ENCODE measurements around the gene RALGAPA2.

RALGAPA2 gene

DNA sequence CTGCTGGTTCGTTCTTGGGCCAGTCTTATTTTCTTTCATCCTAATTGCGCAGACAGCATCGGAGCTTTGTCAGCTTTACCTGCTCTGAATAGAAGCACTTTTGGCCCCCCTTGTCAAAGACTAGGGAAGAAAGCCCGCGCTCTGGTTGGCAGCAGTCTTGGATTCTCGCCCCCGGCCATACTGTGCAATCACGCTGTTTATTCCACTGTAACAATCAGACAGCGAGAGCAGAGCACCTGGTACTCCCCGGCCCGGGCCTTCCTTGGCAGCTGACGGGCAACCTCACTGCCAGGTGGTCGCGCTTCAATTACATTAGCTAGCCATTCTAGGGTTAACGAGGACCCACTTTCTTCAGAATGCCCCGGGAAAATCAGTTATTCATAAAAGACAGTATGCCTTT is 272.0 kb downstream of the RALGAPA2 start:
- TF ChIP-seq, protein P1, sequence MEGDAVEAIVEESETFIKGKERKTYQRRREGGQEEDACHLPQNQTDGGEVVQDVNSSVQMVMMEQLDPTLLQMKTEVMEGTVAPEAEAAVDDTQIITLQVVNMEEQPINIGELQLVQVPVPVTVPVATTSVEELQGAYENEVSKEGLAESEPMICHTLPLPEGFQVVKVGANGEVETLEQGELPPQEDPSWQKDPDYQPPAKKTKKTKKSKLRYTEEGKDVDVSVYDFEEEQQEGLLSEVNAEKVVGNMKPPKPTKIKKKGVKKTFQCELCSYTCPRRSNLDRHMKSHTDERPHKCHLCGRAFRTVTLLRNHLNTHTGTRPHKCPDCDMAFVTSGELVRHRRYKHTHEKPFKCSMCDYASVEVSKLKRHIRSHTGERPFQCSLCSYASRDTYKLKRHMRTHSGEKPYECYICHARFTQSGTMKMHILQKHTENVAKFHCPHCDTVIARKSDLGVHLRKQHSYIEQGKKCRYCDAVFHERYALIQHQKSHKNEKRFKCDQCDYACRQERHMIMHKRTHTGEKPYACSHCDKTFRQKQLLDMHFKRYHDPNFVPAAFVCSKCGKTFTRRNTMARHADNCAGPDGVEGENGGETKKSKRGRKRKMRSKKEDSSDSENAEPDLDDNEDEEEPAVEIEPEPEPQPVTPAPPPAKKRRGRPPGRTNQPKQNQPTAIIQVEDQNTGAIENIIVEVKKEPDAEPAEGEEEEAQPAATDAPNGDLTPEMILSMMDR (IDR thresholded peaks at IDR 0.05; ENCODE audit: control insufficient read depth, insufficient read depth, low read depth, low read length, missing control alignments) = no peak
- no peak overlapping the region for H3K4me3 ChIP-seq (ENCODE audit: control insufficient read depth, low read depth, low read length)
- DNase-seq (ENCODE audit: low read depth) = no peak

DNA sequence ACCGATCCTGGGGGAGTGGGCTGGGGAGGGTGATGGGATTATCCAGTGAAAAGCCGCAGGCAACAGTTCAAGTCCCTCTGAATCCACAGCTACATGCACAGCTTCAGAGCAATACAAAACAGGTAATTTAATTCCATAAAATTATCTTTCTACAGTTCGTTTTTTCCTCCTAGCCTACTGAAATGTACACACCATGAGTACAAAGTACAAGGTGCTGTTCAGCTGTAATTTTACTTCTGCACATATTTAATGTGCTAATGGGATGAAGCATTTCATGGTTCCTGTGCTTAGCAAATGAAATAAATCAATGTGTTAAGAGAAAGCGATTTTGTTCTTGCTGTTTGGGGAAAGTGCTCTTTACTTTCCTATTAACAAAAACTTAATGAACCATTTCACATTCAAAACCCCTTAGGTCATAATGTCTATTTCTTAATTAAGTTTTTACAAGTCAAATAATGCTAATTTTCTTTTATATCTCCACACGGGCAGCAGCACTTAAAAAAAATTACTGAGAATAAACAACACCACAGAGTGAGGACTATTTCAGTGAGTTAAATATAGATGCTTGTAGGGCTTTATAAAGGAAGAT is 272.7 kb downstream of the RALGAPA2 start:
- no peak for DNase-seq (ENCODE audit: low read depth)
- TF ChIP-seq, protein P1 (IDR thresholded peaks at IDR 0.05; ENCODE audit: control insufficient read depth, insufficient read depth, low read depth, low read length, missing control alignments) = no peak
- no peak overlapping the region for H3K4me3 ChIP-seq (ENCODE audit: control insufficient read depth, low read depth, low read length)

DNA sequence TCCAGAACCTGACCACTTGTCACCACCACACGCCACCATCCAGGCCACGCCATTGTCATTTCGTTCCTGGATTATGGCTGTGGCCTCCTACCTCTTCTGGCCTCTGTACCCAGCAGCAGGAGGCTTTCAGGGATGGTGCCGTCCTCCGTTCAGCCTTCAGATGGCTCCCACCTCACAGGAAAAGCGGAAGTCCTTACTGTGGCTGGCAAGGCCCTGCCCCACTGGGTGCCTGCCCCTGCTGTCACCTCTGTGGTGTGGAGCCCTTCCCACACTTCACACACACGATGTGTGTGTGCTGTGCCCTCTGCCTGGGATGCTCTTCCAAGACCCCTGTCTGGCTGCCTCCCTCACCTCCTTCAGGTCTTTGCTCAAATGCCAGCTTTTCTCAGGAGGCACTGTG is 275.1 kb downstream of the RALGAPA2 start:
- DNase-seq (ENCODE audit: low read depth) = no peak
- TF ChIP-seq, protein P1 (IDR thresholded peaks at IDR 0.05; ENCODE audit: control insufficient read depth, insufficient read depth, low read depth, low read length, missing control alignments) = no peak
- no peak overlapping the region for H3K4me3 ChIP-seq (ENCODE audit: control insufficient read depth, low read depth, low read length)

DNA sequence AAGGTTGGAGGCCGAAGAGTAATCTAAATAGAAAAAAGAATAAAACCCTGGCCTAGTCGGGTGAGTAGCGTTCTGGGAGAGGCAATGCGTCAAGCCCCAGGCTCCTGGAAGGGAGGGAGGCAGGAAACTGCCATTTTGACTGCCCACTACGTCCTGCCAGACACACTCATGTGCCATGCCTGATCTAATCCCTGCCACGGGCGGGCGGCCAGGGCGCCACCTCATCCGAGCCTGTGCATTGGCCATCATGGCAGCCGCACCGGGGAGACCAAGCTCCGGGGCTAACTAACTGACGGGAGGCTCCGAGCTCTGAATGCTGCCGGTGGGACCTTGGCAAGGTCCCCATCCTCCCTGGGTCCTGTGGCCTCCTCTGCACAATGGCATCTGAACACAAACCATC is 275.8 kb downstream of the RALGAPA2 start:
- H3K4me3 ChIP-seq (ENCODE audit: control insufficient read depth, low read depth, low read length) = no peak overlapping the region
- TF ChIP-seq, protein P1 (IDR thresholded peaks at IDR 0.05; ENCODE audit: control insufficient read depth, insufficient read depth, low read depth, low read length, missing control alignments) = no peak
- no peak for DNase-seq (ENCODE audit: low read depth)

DNA sequence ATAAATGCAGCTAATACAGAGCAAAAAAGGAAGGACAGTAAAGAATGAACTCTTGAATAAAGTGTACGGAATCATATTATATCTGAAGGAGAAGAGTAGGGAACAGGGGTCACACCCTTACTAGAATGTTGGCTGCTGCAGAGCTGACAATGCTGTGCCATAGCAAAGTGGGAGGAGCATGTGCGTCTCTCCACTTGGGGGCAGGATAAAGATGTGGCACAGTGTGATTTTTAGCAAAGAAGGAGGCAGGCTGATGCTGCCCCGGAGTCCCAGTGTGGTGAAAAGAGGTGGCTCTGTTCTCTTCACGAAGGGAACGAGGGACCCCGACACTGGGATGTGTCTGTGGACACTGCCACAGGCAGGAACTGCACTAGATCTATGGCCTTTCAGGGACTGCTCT is 277.0 kb downstream of the RALGAPA2 start:
- TF ChIP-seq, protein P1 (IDR thresholded peaks at IDR 0.05; ENCODE audit: control insufficient read depth, insufficient read depth, low read depth, low read length, missing control alignments) = no peak
- DNase-seq (ENCODE audit: low read depth) = no peak
- H3K4me3 ChIP-seq (ENCODE audit: control insufficient read depth, low read depth, low read length) = no peak overlapping the region

DNA sequence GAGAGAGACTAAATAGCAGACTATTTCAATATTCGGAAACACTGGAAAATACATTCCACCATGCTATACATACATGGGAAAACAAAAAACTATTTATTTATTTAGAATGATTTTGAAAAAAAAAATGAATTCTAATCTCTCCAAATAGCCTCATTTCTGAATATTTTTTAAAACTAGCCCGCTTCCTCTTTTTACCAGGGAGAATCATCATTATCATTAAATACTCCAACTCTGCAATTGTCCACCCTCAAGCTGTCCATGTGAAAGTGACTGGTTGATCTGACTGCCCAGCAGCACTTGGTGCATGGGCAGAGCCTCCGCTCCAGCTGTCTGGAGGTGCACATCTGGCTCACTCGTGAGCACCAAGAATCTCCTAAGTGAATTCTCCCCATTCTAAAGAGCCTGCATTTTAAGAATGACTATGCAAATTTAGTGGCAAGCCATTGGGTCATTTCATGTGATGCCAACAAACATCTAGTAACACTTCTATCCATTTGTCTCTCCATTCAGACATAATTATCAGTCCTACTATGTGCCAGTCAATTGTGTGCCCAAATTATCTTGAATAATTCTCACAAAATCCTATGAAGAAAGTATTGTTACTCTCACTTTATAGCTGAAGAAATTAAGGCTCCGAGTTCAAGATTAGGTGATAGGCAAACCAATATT is 279.7 kb downstream of the RALGAPA2 start:
- H3K4me3 ChIP-seq (ENCODE audit: control insufficient read depth, low read depth, low read length) = no peak overlapping the region
- DNase-seq (ENCODE audit: low read depth) = no peak
- TF ChIP-seq, protein P1 (IDR thresholded peaks at IDR 0.05; ENCODE audit: control insufficient read depth, insufficient read depth, low read depth, low read length, missing control alignments) = no peak

Data from AG09309 (cell line).